Measurements from ENCODE around the gene CDKAL1. TPM values are rescaled to one million over a fixed set of nuclear protein-coding genes. Genes with fewer than 3 reads are reported as not detected.

CDKAL1 gene
- polyA plus RNA-seq, 2 of the 4 experiments (the other 2 are of a cell fraction), result 4.7 to 8.3 TPM

- no peak for TF ChIP-seq PBX3 (IDR thresholded peaks at IDR 0.05)
- TF ChIP-seq, protein P1, sequence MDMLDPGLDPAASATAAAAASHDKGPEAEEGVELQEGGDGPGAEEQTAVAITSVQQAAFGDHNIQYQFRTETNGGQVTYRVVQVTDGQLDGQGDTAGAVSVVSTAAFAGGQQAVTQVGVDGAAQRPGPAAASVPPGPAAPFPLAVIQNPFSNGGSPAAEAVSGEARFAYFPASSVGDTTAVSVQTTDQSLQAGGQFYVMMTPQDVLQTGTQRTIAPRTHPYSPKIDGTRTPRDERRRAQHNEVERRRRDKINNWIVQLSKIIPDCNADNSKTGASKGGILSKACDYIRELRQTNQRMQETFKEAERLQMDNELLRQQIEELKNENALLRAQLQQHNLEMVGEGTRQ (IDR thresholded peaks at IDR 0.05), result no peak
- no peak for TF ChIP-seq ZC3H11A (IDR thresholded peaks at IDR 0.05)
- TF ChIP-seq RNF2 (IDR thresholded peaks at IDR 0.05; ENCODE audit: borderline replicate concordance, low read depth), result no peak
- no peak for TF ChIP-seq RCOR1 (IDR thresholded peaks at IDR 0.05; ENCODE audit: low read depth, low read length)
- TF ChIP-seq, protein P2, sequence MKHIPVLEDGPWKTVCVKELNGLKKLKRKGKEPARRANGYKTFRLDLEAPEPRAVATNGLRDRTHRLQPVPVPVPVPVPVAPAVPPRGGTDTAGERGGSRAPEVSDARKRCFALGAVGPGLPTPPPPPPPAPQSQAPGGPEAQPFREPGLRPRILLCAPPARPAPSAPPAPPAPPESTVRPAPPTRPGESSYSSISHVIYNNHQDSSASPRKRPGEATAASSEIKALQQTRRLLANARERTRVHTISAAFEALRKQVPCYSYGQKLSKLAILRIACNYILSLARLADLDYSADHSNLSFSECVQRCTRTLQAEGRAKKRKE (CRISPR knock-in tag; IDR thresholded peaks at IDR 0.05; ENCODE audit: low read depth), result no peak
- TF ChIP-seq MYC (IDR thresholded peaks at IDR 0.05; ENCODE audit: borderline replicate concordance, low read length), result no peak
Observed at GRCh38 chr6:21181866-21182265, 647.6 kb downstream of the CDKAL1 start (continued).

DNA sequence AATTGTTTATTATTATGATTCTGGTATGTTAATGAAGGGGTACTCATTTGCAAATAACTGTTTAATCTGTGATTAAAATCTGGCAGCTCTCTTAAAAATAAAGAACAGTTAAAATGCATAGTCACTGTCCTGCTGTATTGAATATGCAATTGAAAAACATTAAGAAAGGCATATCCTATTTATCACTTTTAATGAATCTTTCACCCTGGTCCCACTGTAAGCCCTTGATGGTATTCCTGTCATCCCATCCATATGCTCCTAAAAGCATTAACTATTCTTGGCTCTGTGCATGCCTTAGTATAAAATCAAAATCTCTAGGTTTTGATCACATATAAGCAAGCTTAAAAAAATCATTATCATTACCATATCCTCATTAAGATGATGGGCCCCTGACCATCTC, 648.3 kb downstream of the CDKAL1 start:
- Histone ChIP-seq H3K4me3 (no peak overlapping the region), H3K27ac (no peak overlapping the region), H3K9me3 (no peaks in the 10 kb centered on the region), H3K4me1 (no peaks in the 10 kb centered on the region), H3K4me2 (no peak overlapping the region)
- TF ChIP-seq, protein P1 (IDR thresholded peaks at IDR 0.05), result no peak
- TF ChIP-seq HDAC2 (IDR thresholded peaks at IDR 0.05), result no peak
- DNase-seq (ENCODE audit: low read depth in 1 of 2, low spot score in 1 of 2) (no peak), ATAC-seq (no peak), FAIRE-seq (no peak)
- ChIA-PET CTCF (no interaction called here), POLR2A (no interaction called here)

- Histone ChIP-seq H3K4me2 (no peak overlapping the region), H3K27ac (no peak overlapping the region), H3K4me1 (no peaks in the 10 kb centered on the region), H3K4me3 (no peak overlapping the region), H3K9me3 (no peaks in the 10 kb centered on the region)
- ChIA-PET POLR2A (no interaction called here), CTCF (interaction anchor here (0.7 to 1.0 kb wide), 2 partner anchors 11 to 583 kb away, joined by 3 read pairs; no protein-coding TSS in a partner anchor)
- no peak for ATAC-seq
- FAIRE-seq, result no peak
- no peak for TF ChIP-seq MYC (IDR thresholded peaks at IDR 0.05; ENCODE audit: borderline replicate concordance, low read length)
- TF ChIP-seq MAFK (IDR thresholded peaks at IDR 0.05; ENCODE audit: partially characterized antibody), result no peak
- TF ChIP-seq PBX3 (IDR thresholded peaks at IDR 0.05), result no peak
- no peak for TF ChIP-seq TP53 (CRISPR knock-in tag; IDR thresholded peaks at IDR 0.05)
- no peak for TF ChIP-seq RCOR1 (IDR thresholded peaks at IDR 0.05; ENCODE audit: low read depth, low read length)
- no peak for TF ChIP-seq KDM5A (IDR thresholded peaks at IDR 0.05)
- no peak for TF ChIP-seq NFE2L2 (conservative IDR thresholded peaks at IDR 0.05; ENCODE audit: low read length)
- no peak for TF ChIP-seq REST (IDR thresholded peaks at IDR 0.05)
- no peak for TF ChIP-seq HOXB13 (CRISPR knock-in tag; IDR thresholded peaks at IDR 0.05; ENCODE audit: low read depth)
- DNase-seq (ENCODE audit: low read depth in 1 of 2, low spot score in 1 of 2), result no peak
- 77% methylated on average over 4 of the region's 4 CpGs for WGBS (ENCODE audit: missing lambda C conversion rate)
Observed at GRCh38 chr6:21185861-21186478, 651.7 kb downstream of the CDKAL1 start.
